SK-N-SH treated with all-trans-retinoic acid at 6 μM for 48 hours (cell line): ENCODE results near the gene WRAP73.

Experiments used
- ATAC-seq: fragments of 200-7000 bp; cut with Tn5 transposase; 3 replicates; pipeline ENCODE4 v1.9.1; 2020; ENCODE audit warnings: mild to moderate bottlenecking, moderate library complexity
- ARNTL ChIP-seq: fragments of 450-650 bp; formaldehyde crosslinking; IDR thresholded peaks from 2 replicates; pipeline ENCODE4 v1.5.0; 2020; ENCODE audit warnings: low read depth, mild to moderate bottlenecking, moderate library complexity, borderline replicate concordance
- BACH2 ChIP-seq: fragments of 250-450 bp; sonication (Bioruptor Pico); IDR thresholded peaks from 2 replicates; pipeline ENCODE4 v1.9.0; 2021; ENCODE audit warnings: mild to moderate bottlenecking, borderline replicate concordance
- CSDC2 ChIP-seq: fragments of 250-450 bp; sonication (Bioruptor Pico); IDR thresholded peaks from 2 replicates; pipeline ENCODE4 v1.5.0; 2020; ENCODE audit warnings: mild to moderate bottlenecking, moderate library complexity
- ESRRG ChIP-seq: fragments of 250-450 bp; sonication (Bioruptor Pico); IDR thresholded peaks from 2 replicates; pipeline ENCODE4 v1.6.1; 2021; ENCODE audit warnings: mild to moderate bottlenecking
- GLIS3 ChIP-seq: fragments of 250-450 bp; sonication (Bioruptor Pico); IDR thresholded peaks from 2 replicates; pipeline ENCODE4 v1.5.0; 2020; ENCODE audit warnings: mild to moderate bottlenecking, moderate library complexity
- ISL1 ChIP-seq: fragments of 250-450 bp; sonication (Bioruptor Pico); IDR thresholded peaks from 2 replicates; pipeline ENCODE4 v2.1.2; 2022; ENCODE audit warnings: mild to moderate bottlenecking, moderate library complexity
- OSR1 ChIP-seq: fragments of 250-450 bp; sonication (Bioruptor Pico); IDR thresholded peaks from 2 replicates; pipeline ENCODE4 v1.8.0; 2022; ENCODE audit warnings: moderate library complexity, mild to moderate bottlenecking, inconsistent platforms
- PPARA ChIP-seq: fragments of 250-450 bp; sonication (Bioruptor Pico); IDR thresholded peaks from 2 replicates; pipeline ENCODE4 v1.5.0; 2020; ENCODE audit warnings: mild to moderate bottlenecking, borderline replicate concordance
- RARB ChIP-seq: fragments of 250-450 bp; sonication (Bioruptor Pico); IDR thresholded peaks from 2 replicates; pipeline ENCODE4 v1.8.0; 2021; ENCODE audit warnings: mild to moderate bottlenecking, moderate library complexity
- SNAI2 ChIP-seq: fragments of 250-450 bp; sonication (Bioruptor Pico); IDR thresholded peaks from 2 replicates; pipeline ENCODE4 v1.5.0; 2020; ENCODE audit warnings: mild to moderate bottlenecking, moderate library complexity
- TOX ChIP-seq: fragments of 250-450 bp; sonication (Bioruptor Pico); IDR thresholded peaks from 2 replicates; pipeline ENCODE4 v1.8.0; 2021; ENCODE audit warnings: mild to moderate bottlenecking, moderate library complexity, borderline replicate concordance
- ZC3H10 ChIP-seq: fragments of 250-450 bp; sonication (Bioruptor Pico); IDR thresholded peaks from 2 replicates; pipeline ENCODE4 v1.5.1; 2021; ENCODE audit warnings: mild to moderate bottlenecking, moderate library complexity
- ZFP3 ChIP-seq: fragments of 250-450 bp; sonication (Bioruptor Pico); IDR thresholded peaks from 2 replicates; pipeline ENCODE4 v1.5.0; 2020; ENCODE audit warnings: mild to moderate bottlenecking, moderate library complexity
- ZFP30 ChIP-seq: fragments of 450-650 bp; formaldehyde crosslinking; IDR thresholded peaks from 2 replicates; pipeline ENCODE4 v1.5.0; 2022; ENCODE audit warnings: mild to moderate bottlenecking, moderate library complexity
- ZNF565 ChIP-seq: fragments of 450-650 bp; formaldehyde crosslinking; conservative IDR thresholded peaks from 2 replicates; pipeline ENCODE4 v1.5.0; 2020; ENCODE audit warnings: low read depth, mild to moderate bottlenecking, moderate library complexity
- ZNF70 ChIP-seq: fragments of 450-650 bp; formaldehyde crosslinking; IDR thresholded peaks from 2 replicates; pipeline ENCODE4 v1.5.0; 2020; ENCODE audit warnings: mild to moderate bottlenecking, moderate library complexity
- ZNF8 ChIP-seq: fragments of 450-650 bp; formaldehyde crosslinking; IDR thresholded peaks from 2 replicates; pipeline ENCODE4 v1.5.0; 2020; ENCODE audit warnings: mild to moderate bottlenecking, moderate library complexity
- TF ChIP-seq, protein P1 (sequence below): fragments of 250-450 bp; sonication (Bioruptor Pico); IDR thresholded peaks from 2 replicates; pipeline ENCODE4 v1.8.0; 2021; ENCODE audit warnings: low read depth, mild to moderate bottlenecking, moderate library complexity, borderline replicate concordance
- TF ChIP-seq, protein P2 (sequence below): fragments of 250-450 bp; sonication (Bioruptor Pico); IDR thresholded peaks from 2 replicates; pipeline ENCODE4 v1.5.1; 2020; ENCODE audit warnings: low read depth, mild to moderate bottlenecking, moderate library complexity
- TF ChIP-seq, protein P3 (sequence below): fragments of 250-450 bp; sonication (Bioruptor Pico); IDR thresholded peaks from 2 replicates; pipeline ENCODE4 v1.5.1; 2021; ENCODE audit warnings: mild to moderate bottlenecking, moderate library complexity
- TF ChIP-seq, protein P4 (sequence below): fragments of 250-450 bp; sonication (Bioruptor Pico); IDR thresholded peaks from 2 replicates; pipeline ENCODE4 v1.5.0; 2020; ENCODE audit warnings: mild to moderate bottlenecking, moderate library complexity

WRAP73 gene

DNA sequence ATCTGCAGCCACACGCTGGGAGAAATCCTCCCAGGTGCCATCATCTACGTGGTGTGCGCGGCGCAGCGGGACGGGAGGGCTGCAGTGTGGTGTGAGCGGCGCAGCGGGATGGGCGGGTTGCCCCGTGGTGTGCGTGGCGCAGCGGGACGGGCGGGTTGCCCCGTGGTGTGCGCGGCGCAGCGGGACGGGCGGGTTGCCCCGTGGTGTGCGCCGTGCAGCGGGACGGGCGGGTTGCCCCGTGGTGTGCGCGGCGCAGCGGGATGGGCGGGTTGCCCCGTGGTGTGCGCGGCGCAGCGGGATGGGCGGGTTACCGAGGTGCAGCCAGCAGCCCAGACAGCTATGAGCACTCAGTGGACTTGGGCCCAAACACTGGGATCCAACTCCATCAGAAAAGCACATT, 4.7 kb downstream of the WRAP73 start:
- TF ChIP-seq TOX (CRISPR knock-in tag) (no peak), PPARA (no peak), ZFP3 (no peak), ARNTL (CRISPR knock-in tag) (no peak), ZNF565 (no peak), CSDC2 (CRISPR knock-in tag) (no peak), ZC3H10 (CRISPR knock-in tag) (no peak), ESRRG (CRISPR knock-in tag) (no peak)
- TF ChIP-seq, protein P1, sequence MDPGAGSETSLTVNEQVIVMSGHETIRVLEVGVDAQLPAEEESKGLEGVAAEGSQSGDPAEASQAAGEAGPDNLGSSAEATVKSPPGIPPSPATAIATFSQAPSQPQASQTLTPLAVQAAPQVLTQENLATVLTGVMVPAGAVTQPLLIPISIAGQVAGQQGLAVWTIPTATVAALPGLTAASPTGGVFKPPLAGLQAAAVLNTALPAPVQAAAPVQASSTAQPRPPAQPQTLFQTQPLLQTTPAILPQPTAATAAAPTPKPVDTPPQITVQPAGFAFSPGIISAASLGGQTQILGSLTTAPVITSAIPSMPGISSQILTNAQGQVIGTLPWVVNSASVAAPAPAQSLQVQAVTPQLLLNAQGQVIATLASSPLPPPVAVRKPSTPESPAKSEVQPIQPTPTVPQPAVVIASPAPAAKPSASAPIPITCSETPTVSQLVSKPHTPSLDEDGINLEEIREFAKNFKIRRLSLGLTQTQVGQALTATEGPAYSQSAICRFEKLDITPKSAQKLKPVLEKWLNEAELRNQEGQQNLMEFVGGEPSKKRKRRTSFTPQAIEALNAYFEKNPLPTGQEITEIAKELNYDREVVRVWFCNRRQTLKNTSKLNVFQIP (CRISPR knock-in tag), result no peak
- ATAC-seq, result no peak

DNA sequence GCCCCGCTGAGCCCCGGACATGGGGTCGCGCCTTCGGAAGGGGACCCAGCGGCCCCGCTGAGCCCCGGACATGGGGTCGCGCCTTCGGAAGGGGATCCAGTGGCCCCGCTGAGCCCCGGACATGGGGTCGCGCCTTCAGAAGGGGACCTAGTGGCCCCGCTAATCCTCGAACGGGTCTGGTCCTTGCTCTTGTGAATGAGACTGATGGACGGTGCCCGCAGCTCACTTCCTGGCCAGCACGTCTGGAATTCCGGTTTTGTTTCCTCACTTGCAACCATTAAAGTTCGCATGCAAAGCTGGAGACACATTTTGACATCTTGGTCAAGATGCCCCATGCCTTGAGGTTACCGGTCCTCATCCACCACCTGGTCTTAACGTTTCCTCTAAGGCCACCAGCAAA, 5.6 kb downstream of the WRAP73 start:
- TF ChIP-seq ZFP30 (CRISPR knock-in tag) (no peak), ZFP3 (no peak), ZNF70 (CRISPR knock-in tag) (no peak)
- TF ChIP-seq, all 23 proteins: peak for 0
- ATAC-seq, result no peak

DNA sequence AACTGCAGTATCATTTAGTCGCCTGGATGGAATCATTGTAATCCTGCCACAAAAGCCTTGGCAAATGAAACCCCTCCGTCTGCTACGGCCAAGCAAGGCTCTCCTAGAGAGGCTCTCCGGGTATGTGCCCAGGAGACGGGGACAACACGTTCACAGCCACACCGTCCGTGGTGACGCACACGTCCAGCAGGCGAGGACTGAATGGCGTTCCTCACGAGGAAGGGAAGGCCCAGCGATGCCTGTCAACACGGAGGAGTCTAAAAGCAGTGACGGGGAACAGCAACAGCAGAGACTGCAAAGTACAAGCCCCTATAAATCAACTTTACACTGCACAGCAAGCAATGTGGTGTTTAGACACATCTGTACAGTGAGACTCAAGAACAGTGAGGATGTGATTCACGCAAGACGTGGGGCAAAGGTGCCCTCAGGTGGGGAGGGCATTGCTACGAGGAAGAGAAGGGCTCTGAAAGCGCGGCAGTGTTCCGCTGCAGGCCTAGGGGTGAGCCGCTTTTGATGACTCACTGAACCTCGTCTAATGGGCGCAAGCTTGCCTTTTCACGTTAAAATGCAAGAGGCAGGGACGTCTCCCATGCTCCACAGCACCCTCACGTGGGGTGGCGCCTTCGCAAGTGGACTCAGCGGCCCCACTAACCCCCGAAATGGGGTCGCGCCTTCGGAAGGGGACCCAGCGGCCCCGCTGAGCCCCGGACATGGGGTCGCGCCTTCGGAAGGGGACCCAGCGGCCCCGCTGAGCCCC, 6.8 kb downstream of the WRAP73 start:
- ATAC-seq, result no peak
- TF ChIP-seq ZFP30 (CRISPR knock-in tag), result no peak
- TF ChIP-seq ZC3H10 (CRISPR knock-in tag), result no peak
- TF ChIP-seq, protein P2, sequence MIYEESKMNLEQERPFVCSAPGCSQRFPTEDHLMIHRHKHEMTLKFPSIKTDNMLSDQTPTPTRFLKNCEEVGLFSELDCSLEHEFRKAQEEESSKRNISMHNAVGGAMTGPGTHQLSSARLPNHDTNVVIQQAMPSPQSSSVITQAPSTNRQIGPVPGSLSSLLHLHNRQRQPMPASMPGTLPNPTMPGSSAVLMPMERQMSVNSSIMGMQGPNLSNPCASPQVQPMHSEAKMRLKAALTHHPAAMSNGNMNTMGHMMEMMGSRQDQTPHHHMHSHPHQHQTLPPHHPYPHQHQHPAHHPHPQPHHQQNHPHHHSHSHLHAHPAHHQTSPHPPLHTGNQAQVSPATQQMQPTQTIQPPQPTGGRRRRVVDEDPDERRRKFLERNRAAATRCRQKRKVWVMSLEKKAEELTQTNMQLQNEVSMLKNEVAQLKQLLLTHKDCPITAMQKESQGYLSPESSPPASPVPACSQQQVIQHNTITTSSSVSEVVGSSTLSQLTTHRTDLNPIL (CRISPR knock-in tag), result no peak
- no peak for TF ChIP-seq ZFP3
- no peak for TF ChIP-seq ZNF8 (CRISPR knock-in tag)
- no peak for TF ChIP-seq ISL1 (CRISPR knock-in tag)
- TF ChIP-seq, protein P1 (CRISPR knock-in tag), result no peak
- TF ChIP-seq RARB, result no peak
- TF ChIP-seq, protein P3, sequence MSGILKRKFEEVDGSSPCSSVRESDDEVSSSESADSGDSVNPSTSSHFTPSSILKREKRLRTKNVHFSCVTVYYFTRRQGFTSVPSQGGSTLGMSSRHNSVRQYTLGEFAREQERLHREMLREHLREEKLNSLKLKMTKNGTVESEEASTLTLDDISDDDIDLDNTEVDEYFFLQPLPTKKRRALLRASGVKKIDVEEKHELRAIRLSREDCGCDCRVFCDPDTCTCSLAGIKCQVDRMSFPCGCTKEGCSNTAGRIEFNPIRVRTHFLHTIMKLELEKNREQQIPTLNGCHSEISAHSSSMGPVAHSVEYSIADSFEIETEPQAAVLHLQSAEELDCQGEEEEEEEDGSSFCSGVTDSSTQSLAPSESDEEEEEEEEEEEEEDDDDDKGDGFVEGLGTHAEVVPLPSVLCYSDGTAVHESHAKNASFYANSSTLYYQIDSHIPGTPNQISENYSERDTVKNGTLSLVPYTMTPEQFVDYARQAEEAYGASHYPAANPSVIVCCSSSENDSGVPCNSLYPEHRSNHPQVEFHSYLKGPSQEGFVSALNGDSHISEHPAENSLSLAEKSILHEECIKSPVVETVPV (CRISPR knock-in tag), result no peak
- no peak for TF ChIP-seq ESRRG (CRISPR knock-in tag)
- no peak for TF ChIP-seq TOX (CRISPR knock-in tag)
- TF ChIP-seq BACH2 (CRISPR knock-in tag), result no peak
- TF ChIP-seq GLIS3 (CRISPR knock-in tag), result no peak
- TF ChIP-seq, protein P4, sequence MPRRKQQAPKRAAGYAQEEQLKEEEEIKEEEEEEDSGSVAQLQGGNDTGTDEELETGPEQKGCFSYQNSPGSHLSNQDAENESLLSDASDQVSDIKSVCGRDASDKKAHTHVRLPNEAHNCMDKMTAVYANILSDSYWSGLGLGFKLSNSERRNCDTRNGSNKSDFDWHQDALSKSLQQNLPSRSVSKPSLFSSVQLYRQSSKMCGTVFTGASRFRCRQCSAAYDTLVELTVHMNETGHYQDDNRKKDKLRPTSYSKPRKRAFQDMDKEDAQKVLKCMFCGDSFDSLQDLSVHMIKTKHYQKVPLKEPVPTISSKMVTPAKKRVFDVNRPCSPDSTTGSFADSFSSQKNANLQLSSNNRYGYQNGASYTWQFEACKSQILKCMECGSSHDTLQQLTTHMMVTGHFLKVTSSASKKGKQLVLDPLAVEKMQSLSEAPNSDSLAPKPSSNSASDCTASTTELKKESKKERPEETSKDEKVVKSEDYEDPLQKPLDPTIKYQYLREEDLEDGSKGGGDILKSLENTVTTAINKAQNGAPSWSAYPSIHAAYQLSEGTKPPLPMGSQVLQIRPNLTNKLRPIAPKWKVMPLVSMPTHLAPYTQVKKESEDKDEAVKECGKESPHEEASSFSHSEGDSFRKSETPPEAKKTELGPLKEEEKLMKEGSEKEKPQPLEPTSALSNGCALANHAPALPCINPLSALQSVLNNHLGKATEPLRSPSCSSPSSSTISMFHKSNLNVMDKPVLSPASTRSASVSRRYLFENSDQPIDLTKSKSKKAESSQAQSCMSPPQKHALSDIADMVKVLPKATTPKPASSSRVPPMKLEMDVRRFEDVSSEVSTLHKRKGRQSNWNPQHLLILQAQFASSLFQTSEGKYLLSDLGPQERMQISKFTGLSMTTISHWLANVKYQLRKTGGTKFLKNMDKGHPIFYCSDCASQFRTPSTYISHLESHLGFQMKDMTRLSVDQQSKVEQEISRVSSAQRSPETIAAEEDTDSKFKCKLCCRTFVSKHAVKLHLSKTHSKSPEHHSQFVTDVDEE, result no peak
- TF ChIP-seq PPARA, result no peak
- no peak for TF ChIP-seq ARNTL (CRISPR knock-in tag)
- no peak for TF ChIP-seq CSDC2 (CRISPR knock-in tag)
- TF ChIP-seq ZNF565, result no peak
- TF ChIP-seq OSR1 (CRISPR knock-in tag), result no peak
- no peak for TF ChIP-seq SNAI2 (CRISPR knock-in tag)
